Astrocyte of the cerebellum (primary cell): ENCODE results near the gene ARHGAP29.
A peak's percentile ranks its signal among the peaks of the same experiment; 100 is the strongest.

ENCODE experiments used
- DNase-seq: peaks from one replicate; pipeline ENCODE4 v3.0.0-alpha.2; 2011; ENCODE audit warnings: low read depth
- H3K4me3 ChIP-seq: 2 replicates; pipeline ENCODE4 v1.5.1; 2011; ENCODE audit warnings: mild to moderate bottlenecking, low read depth, low read length, moderate library complexity
- in situ Hi-C: cut with HindIII; loops from 2 replicates; pipeline ENCODE4 v1.10.0; 2017; ENCODE audit warnings: low sequenced_read_pairs
- TF ChIP-seq, protein P1 (sequence below): IDR thresholded peaks from 2 replicates; pipeline ENCODE4 v1.5.1; 2012; ENCODE audit warnings: low read length, low read depth, moderate library complexity, mild to moderate bottlenecking; ENCODE audit errors: missing control alignments

The ARHGAP29 gene

DNA sequence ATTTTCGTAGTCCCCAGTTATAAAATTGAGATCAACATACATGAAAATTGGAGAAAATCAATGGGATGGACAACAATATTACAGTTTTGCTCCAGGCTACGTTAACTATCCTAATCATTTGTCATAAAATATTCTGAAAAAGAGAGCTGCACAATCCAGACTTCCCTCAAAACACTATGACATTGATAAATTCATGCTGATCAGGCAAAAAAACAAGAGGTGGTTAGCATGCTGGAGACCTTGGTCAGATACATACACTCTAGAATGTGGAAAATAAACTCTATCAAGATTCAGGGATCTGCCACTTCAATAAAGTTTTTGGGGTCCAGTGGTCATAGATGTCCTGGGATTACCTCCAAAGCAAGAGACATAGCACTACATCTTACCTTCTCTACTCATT lies 32.5 kb upstream of the ARHGAP29 start:
- in situ Hi-C loops: no loop called here

DNA sequence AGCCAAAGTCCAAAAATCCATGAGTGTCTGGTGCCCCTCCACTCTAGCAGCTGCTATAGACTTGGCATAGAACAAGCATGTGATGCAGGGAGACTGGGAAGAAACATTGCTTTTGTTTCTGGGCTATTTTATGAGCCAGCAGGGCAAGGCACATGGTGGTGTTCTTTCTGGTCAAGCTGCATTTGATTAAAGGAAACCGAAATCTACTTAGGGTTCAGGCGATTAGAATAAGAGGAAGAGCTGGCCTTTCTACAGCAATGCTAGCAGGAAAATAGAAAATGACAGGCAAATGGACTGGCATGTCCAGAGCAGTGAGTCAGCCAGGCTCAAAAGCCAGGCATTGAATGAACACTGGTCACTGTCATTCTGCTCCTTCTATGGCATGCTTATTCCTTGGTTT lies 28.5 kb upstream of the ARHGAP29 start:
- no peak overlapping the region for H3K4me3 ChIP-seq
- in situ Hi-C loops: no loop called here
- no peak for DNase-seq
- TF ChIP-seq, protein P1, sequence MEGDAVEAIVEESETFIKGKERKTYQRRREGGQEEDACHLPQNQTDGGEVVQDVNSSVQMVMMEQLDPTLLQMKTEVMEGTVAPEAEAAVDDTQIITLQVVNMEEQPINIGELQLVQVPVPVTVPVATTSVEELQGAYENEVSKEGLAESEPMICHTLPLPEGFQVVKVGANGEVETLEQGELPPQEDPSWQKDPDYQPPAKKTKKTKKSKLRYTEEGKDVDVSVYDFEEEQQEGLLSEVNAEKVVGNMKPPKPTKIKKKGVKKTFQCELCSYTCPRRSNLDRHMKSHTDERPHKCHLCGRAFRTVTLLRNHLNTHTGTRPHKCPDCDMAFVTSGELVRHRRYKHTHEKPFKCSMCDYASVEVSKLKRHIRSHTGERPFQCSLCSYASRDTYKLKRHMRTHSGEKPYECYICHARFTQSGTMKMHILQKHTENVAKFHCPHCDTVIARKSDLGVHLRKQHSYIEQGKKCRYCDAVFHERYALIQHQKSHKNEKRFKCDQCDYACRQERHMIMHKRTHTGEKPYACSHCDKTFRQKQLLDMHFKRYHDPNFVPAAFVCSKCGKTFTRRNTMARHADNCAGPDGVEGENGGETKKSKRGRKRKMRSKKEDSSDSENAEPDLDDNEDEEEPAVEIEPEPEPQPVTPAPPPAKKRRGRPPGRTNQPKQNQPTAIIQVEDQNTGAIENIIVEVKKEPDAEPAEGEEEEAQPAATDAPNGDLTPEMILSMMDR: no peak

More for the DNA sequence above, 32.5 kb upstream of the ARHGAP29 start:
- no peak overlapping the region for H3K4me3 ChIP-seq
- TF ChIP-seq, protein P1: no peak
- no peak for DNase-seq

DNA sequence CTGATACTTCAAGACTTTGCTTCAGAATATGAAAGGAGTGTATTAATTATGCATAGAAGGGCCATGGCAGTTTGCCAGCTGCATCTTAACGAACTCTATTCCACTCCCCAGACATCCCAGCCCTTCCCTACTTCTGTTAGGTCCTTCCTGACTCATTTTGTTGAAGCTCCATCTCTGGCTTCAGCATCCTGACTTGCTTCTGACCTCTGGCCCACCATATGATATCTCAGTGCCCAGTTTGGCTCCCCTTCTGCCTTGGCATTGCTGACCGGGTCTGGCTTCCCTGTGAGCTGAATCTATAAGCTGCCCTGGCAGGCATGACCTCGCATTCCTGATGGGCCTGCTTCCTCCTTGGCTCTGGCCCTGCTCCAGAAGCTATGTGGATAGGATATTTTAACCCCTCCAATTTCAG lies 27.6 kb upstream of the ARHGAP29 start:
- in situ Hi-C loops: no loop called here
- DNase-seq: no peak
- TF ChIP-seq, protein P1: no peak
- H3K4me3 ChIP-seq: no peak overlapping the region

DNA sequence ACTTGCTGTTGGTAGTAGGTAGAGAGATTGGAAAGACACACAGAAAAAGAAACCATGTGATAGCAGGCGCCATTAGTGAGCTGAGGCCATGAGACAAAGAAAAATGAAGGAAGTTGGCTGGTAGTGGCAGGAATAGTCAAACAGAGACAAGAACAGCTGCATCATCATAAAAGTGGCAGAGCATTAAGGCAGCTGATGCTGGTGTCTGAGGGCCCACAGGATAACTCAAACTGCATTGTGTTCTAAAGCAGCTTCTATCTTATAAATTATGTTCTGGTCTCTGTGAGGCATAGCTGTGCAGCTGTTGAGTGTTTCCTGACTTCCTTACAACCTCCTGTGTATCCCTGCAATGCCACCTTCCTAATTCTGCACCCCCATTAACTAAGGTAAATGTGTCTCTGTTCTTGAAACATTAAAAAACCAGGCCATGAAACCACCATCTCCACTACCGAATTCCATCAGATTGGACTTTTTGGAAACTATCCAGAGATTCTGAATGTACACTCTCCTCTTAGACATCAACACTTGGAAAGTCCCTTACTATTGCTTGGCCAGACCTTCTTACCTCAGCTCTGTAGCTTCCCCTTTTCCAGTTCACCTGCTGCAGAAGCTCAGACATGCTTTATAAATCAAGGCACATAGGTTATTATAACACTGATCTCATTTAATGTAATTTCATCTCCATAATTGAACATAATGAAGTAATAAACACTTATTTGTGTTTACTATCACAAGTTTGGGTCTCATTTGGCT lies 23.4 kb upstream of the ARHGAP29 start:
- in situ Hi-C loops: no loop called here

DNA sequence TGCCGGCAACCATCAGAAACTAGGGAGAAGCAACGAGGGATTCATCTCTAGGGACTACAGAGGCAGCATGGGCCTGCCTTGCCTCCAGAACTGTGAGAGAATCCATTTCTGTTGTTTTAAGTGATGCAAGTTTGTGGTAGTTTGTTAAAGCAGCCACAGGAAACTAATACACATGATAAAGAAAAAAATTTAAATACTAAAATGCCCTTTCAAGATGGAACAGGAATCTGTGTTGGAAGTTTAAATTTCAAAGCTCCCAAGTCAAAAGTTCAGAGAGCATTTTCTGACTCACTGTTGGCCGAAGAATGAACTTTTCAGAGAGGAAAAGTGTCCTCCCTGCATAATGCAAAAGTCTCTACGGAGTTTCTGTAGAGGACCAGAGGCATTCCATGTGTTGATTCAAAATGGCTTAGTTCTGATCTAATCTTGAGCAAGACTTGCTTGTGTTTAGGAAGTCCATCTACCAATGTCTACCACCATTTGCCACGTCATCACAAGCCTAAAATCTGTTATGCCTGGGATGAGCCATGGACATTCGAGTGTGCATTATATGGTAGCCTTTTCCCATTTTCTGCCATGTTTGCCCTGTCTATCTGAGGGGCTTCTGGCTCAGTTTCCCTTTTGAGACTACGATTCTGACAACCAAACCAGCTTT lies 22.4 kb upstream of the ARHGAP29 start:
- in situ Hi-C loops: no loop called here
- no peak for DNase-seq
- no peak overlapping the region for H3K4me3 ChIP-seq
- TF ChIP-seq, protein P1: no peak

More for the DNA sequence above, 23.4 kb upstream of the ARHGAP29 start:
- TF ChIP-seq, protein P1: no peak
- no peak overlapping the region for H3K4me3 ChIP-seq
- no peak for DNase-seq

DNA sequence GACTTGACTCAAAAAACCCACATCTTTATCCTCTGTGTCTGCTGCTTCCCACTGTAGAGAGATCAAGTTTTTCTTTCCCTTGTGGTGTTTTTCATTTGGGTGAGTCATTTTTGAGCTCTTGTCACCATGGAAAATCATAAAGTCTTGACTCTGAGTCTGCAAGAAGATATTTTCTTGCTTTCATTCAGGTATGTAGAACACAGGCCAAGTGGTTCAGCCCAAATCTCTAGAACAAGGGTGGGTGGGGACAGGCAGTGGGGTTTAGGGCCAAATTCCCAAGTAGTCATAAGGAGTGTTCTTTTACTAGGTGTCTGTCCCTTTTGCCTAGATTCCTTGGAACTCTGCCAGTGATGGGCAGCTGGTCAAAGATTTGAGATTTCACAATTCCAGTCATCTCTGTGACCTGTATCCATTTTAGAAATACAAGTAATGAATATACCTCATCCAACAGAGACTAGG lies 21.5 kb upstream of the ARHGAP29 start:
- in situ Hi-C loops: no loop called here
- peak; percentile 87 for DNase-seq

More for the DNA sequence above, 21.5 kb upstream of the ARHGAP29 start:
- no peak overlapping the region for H3K4me3 ChIP-seq
- TF ChIP-seq, protein P1: no peak
